ENCODE data around the gene TMEM200B. TPM values are rescaled to one million over a fixed set of nuclear protein-coding genes. Genes with fewer than 3 reads are reported as not detected.

The TMEM200B gene
- total RNA-seq, 1 experiment from 2014 or later, result 1.1 TPM

GRCh38 chr1:29162025-29162424 lies 38.3 kb upstream of the TMEM200B start:
- no TSS peak for BruUV-seq (replicated peaks)
- no peak for TF ChIP-seq EZH2 (IDR thresholded peaks at IDR 0.05; ENCODE audit: borderline replicate concordance, low read depth, low read length, poor library complexity, severe bottlenecking)
- TF ChIP-seq CTCF (conservative IDR thresholded peaks at IDR 0.05; ENCODE audit: low read depth, low read length), result no peak
- POLR2A ChIA-PET (ENCODE audit: low non-redundant PET), result no interaction called here
- Histone ChIP-seq H3K36me3 (ENCODE audit: insufficient read depth, low read length, poor library complexity, severe bottlenecking) (peaks cover 68% of the 10 kb centered on the region), H3K27me3 (replicated peaks; ENCODE audit: insufficient read depth, low read depth, low read length, poor library complexity) (no peaks in the 10 kb centered on the region), H3K4me3 (ENCODE audit: low read depth, low read length, poor library complexity, severe bottlenecking) (no peak overlapping the region), H3K27ac (ENCODE audit: low read depth, low read length, poor library complexity, severe bottlenecking) (peak overlapping the region; percentile 28), H3K4me1 (ENCODE audit: insufficient read depth, low read length, poor library complexity, severe bottlenecking) (peaks cover 51% of the 10 kb centered on the region), H3K9me3 (ENCODE audit: low read depth, low read length, poor library complexity, severe bottlenecking) (no peaks in the 10 kb centered on the region)
- CTCF ChIA-PET, result no interaction called here
- intact Hi-C loops (cut with micrococcal nuclease; ENCODE audit: unreplicated experiment), result no loop called here
- DNase-seq (ENCODE audit: low spot score), result peak; percentile 45

GRCh38 chr1:29159773-29160172 lies 36.1 kb upstream of the TMEM200B start:
- DNase-seq (ENCODE audit: low spot score), result no peak
- no peak overlapping the region for H3K4me3 ChIP-seq (ENCODE audit: low read depth, low read length, poor library complexity, severe bottlenecking)
- CTCF ChIA-PET, result no interaction called here
- no peak overlapping the region for H3K27ac ChIP-seq (ENCODE audit: low read depth, low read length, poor library complexity, severe bottlenecking)
- TF ChIP-seq EZH2 (IDR thresholded peaks at IDR 0.05; ENCODE audit: borderline replicate concordance, low read depth, low read length, poor library complexity, severe bottlenecking), result no peak
- no peak for TF ChIP-seq CTCF (conservative IDR thresholded peaks at IDR 0.05; ENCODE audit: low read depth, low read length)
- no peaks in the 10 kb centered on the region for H3K27me3 ChIP-seq (replicated peaks; ENCODE audit: insufficient read depth, low read depth, low read length, poor library complexity)
- peaks cover 54% of the 10 kb centered on the region for H3K4me1 ChIP-seq (ENCODE audit: insufficient read depth, low read length, poor library complexity, severe bottlenecking)
- peaks cover 68% of the 10 kb centered on the region for H3K36me3 ChIP-seq (ENCODE audit: insufficient read depth, low read length, poor library complexity, severe bottlenecking)
- POLR2A ChIA-PET (ENCODE audit: low non-redundant PET), result interaction anchor here (0.6 kb wide), 1 partner anchor 10 kb away, joined by 18 read pairs; no protein-coding TSS in a partner anchor
- no peaks in the 10 kb centered on the region for H3K9me3 ChIP-seq (ENCODE audit: low read depth, low read length, poor library complexity, severe bottlenecking)
- no TSS peak for BruUV-seq (replicated peaks)
- intact Hi-C loops (cut with micrococcal nuclease; ENCODE audit: unreplicated experiment), result no loop called here

GRCh38 chr1:29157269-29157601 lies 33.5 kb upstream of the TMEM200B start:
- intact Hi-C loops (cut with micrococcal nuclease; ENCODE audit: unreplicated experiment), result no loop called here
- POLR2A ChIA-PET (ENCODE audit: low non-redundant PET), result no interaction called here
- DNase-seq (ENCODE audit: low spot score), result no peak
- no peak for TF ChIP-seq EZH2 (IDR thresholded peaks at IDR 0.05; ENCODE audit: borderline replicate concordance, low read depth, low read length, poor library complexity, severe bottlenecking)
- TF ChIP-seq CTCF (conservative IDR thresholded peaks at IDR 0.05; ENCODE audit: low read depth, low read length), result no peak
- Histone ChIP-seq H3K4me1 (ENCODE audit: insufficient read depth, low read length, poor library complexity, severe bottlenecking) (peaks cover 30% of the 10 kb centered on the region), H3K9me3 (ENCODE audit: low read depth, low read length, poor library complexity, severe bottlenecking) (no peaks in the 10 kb centered on the region), H3K27ac (ENCODE audit: low read depth, low read length, poor library complexity, severe bottlenecking) (peak overlapping the region; percentile 77), H3K36me3 (ENCODE audit: insufficient read depth, low read length, poor library complexity, severe bottlenecking) (peaks cover 83% of the 10 kb centered on the region), H3K27me3 (replicated peaks; ENCODE audit: insufficient read depth, low read depth, low read length, poor library complexity) (no peaks in the 10 kb centered on the region), H3K4me3 (ENCODE audit: low read depth, low read length, poor library complexity, severe bottlenecking) (no peak overlapping the region)
- no TSS peak for BruUV-seq (replicated peaks)
- CTCF ChIA-PET, result no interaction called here
